HCT116 (cell line): ENCODE measurements around the gene NID2. TPM values are rescaled to one million over a fixed set of nuclear protein-coding genes. Genes with fewer than 3 reads are reported as not detected.

Experiments
- ATAC-seq: fragments of 200-7000 bp; cut with Tn5 transposase; 2 replicates; pipeline ENCODE4 v1.9.1; 2020; ENCODE audit warnings: mild to moderate bottlenecking, moderate library complexity
- BruUV-seq: library from RNA; stranded (reverse); fragments of 400-500 nt; replicated peaks from 2 replicates; lab custom pipeline; 2021; lab: Mats Ljungman, UMichigan
- CTCF ChIA-PET: fragments of 300-600 bp; sonication (Branson Sonifier 250); formaldehyde crosslinking; loops from one replicate; lab custom pipeline; 2021; ENCODE audit warnings: antibody characterized with exemption; lab: Charles Lee
- POLR2A ChIA-PET: fragments of 300-600, 350-600 bp; sonication (Branson Sonifier 250); formaldehyde crosslinking; loops from one replicate; lab custom pipeline; 2021; ENCODE audit warnings: antibody characterized with exemption; lab: Charles Lee
- RAD21 ChIA-PET, 2 experiments: fragments of 300-600 bp; sonication (Branson Sonifier 250); formaldehyde crosslinking; loops; one replicate each; lab custom pipeline; 2023; ENCODE audit warnings: low total read pairs in 2 of 2; ENCODE audit not compliant: uncharacterized antibody in 2 of 2, unreplicated experiment in 2 of 2, low non-redundant PET in 1 of 2; lab: Charles Lee
- DNase-seq: peaks from one replicate; pipeline ENCODE4 v3.0.0-alpha.2; 2010; ENCODE audit warnings: low read depth, low spot score
- H2AFZ ChIP-seq: fragments of 200-600 bp; shearing (Covaris generic), sonication (generic); 2 replicates; pipeline ENCODE4 v1.6.1; 2017; ENCODE audit warnings: low read depth, mixed run types, mixed read lengths, antibody characterized with exemption, low read length; ENCODE audit not compliant: poor library complexity, severe bottlenecking
- H3K27ac ChIP-seq: 2 replicates; pipeline ENCODE4 v1.5.1; 2012; ENCODE audit warnings: low read depth, low read length
- H3K27me3 ChIP-seq: fragments of 200-600 bp; sonication (generic); 2 replicates; pipeline ENCODE4 v1.6.1; 2016; ENCODE audit warnings: mixed run types, low read length, mixed read lengths; ENCODE audit not compliant: insufficient read depth
- H3K36me3 ChIP-seq, 2 experiments: fragments of 200-500 bp in 1 of 2; fragments of 200-600 bp in 1 of 2; sonication (Bioruptor generic) in 1 of 2; sonication (generic) in 1 of 2; 2 replicates each; pipeline versions ENCODE4 v1.5.1 to v1.6.1; 2014 to 2016; ENCODE audit warnings: low read length in 2 of 2, inconsistent platforms in 1 of 2, mixed read lengths in 1 of 2, mixed run types in 1 of 2; ENCODE audit not compliant: insufficient read depth in 2 of 2, control insufficient read depth in 1 of 2
- H3K4me1 ChIP-seq, 2 experiments: fragments of 200-600 bp in 1 of 2; sonication (generic) in 1 of 2; 2 replicates each; pipeline versions ENCODE4 v1.5.1 to v1.6.1; 2012 to 2017; ENCODE audit warnings: low read length in 2 of 2, inconsistent platforms in 1 of 2, mild to moderate bottlenecking in 1 of 2, mixed read lengths in 1 of 2, mixed run types in 1 of 2, moderate library complexity in 1 of 2; ENCODE audit not compliant: insufficient read depth in 2 of 2, control insufficient read depth in 1 of 2
- H3K4me2 ChIP-seq: fragments of 200-600 bp; sonication (generic); 2 replicates; pipeline ENCODE4 v1.6.1; 2017; ENCODE audit warnings: mixed run types, low read length, mixed read lengths
- H3K4me3 ChIP-seq, 2 experiments: fragments of 200-600 bp in 1 of 2; sonication (generic) in 1 of 2; replicated peaks in 1 of 2; 2 replicates each; pipeline ENCODE4 v1.5.1; 2011 to 2016; ENCODE audit warnings: low read length in 2 of 2, control low read depth in 1 of 2, low read depth in 1 of 2, mild to moderate bottlenecking in 1 of 2, mixed read lengths in 1 of 2, mixed run types in 1 of 2
- H3K79me2 ChIP-seq: fragments of 200-600 bp; sonication (generic); 2 replicates; pipeline ENCODE4 v1.6.1; 2017; ENCODE audit warnings: mild to moderate bottlenecking, mixed run types, low read length, moderate library complexity, mixed read lengths; ENCODE audit not compliant: insufficient read depth
- H3K9ac ChIP-seq: fragments of 200-600 bp; sonication (generic); 2 replicates; pipeline ENCODE4 v1.6.1; 2016; ENCODE audit warnings: low read length, mixed read lengths
- H3K9me2 ChIP-seq: fragments of 200-600 bp; sonication (generic), shearing (Covaris generic); 2 replicates; pipeline ENCODE4 v1.6.1; 2017; ENCODE audit warnings: mixed run types, mild to moderate bottlenecking, moderate library complexity; ENCODE audit not compliant: insufficient read depth
- H3K9me3 ChIP-seq, 2 experiments: fragments of 200-500 bp in 1 of 2; fragments of 200-600 bp in 1 of 2; sonication (Bioruptor generic) in 1 of 2; sonication (generic) in 1 of 2; 2 replicates each; pipeline ENCODE4 v1.6.1; 2014 to 2017; ENCODE audit warnings: low read length in 2 of 2, mixed read lengths in 2 of 2, inconsistent platforms in 1 of 2, low read depth in 1 of 2, mild to moderate bottlenecking in 1 of 2, mixed run types in 1 of 2, moderate library complexity in 1 of 2; ENCODE audit not compliant: control insufficient read depth in 1 of 2, insufficient read depth in 1 of 2
- H4K20me1 ChIP-seq: fragments of 200-600 bp; sonication (generic), shearing (Covaris generic); 2 replicates; pipeline ENCODE4 v1.6.1; 2017; ENCODE audit warnings: mixed run types, mild to moderate bottlenecking, moderate library complexity; ENCODE audit not compliant: insufficient read depth
- ATF3 ChIP-seq: IDR thresholded peaks from 2 replicates; pipeline ENCODE4 v1.6.1; 2012
- ELF1 ChIP-seq: IDR thresholded peaks from 2 replicates; pipeline ENCODE4 v1.6.1; 2012; ENCODE audit warnings: low read depth, borderline replicate concordance
- EZH2phosphoT487 ChIP-seq: fragments of 200-600 bp; IDR thresholded peaks from 2 replicates; pipeline ENCODE4 v1.6.1; 2018; ENCODE audit warnings: antibody characterized with exemption, borderline replicate concordance
- SRF ChIP-seq: IDR thresholded peaks from 2 replicates; pipeline ENCODE4 v1.6.1; 2012; ENCODE audit warnings: low read depth
- intact Hi-C: fragments of 100-400 bp; cut with micrococcal nuclease; formaldehyde crosslinking; loops from 2 replicates; pipeline ENCODE4 v1.10.0; 2022
- total RNA-seq: library from RNA; stranded (reverse); gene quantifications from one replicate; pipeline ENCODE4 v1.2.1, GENCODE V29; 2021; ENCODE audit not compliant: unreplicated experiment
- TF ChIP-seq, protein P1 (sequence below), 3 experiments: fragments of 200-600 bp in 1 of 3; sonication (generic) in 1 of 3; IDR thresholded peaks in 2 of 3; conservative IDR thresholded peaks in 1 of 3; 2 replicates each; pipeline ENCODE4 v1.5.1; 2012 to 2017; ENCODE audit warnings: low read depth in 2 of 3, low read length in 2 of 3, antibody characterized with exemption in 1 of 3, borderline replicate concordance in 1 of 3, control low read depth in 1 of 3, mild to moderate bottlenecking in 1 of 3, mixed read lengths in 1 of 3, mixed run types in 1 of 3, moderate library complexity in 1 of 3; ENCODE audit not compliant: insufficient read depth in 1 of 3

The NID2 gene
- total RNA-seq, 1 experiment from 2014 or later = 0.84 TPM

DNA sequence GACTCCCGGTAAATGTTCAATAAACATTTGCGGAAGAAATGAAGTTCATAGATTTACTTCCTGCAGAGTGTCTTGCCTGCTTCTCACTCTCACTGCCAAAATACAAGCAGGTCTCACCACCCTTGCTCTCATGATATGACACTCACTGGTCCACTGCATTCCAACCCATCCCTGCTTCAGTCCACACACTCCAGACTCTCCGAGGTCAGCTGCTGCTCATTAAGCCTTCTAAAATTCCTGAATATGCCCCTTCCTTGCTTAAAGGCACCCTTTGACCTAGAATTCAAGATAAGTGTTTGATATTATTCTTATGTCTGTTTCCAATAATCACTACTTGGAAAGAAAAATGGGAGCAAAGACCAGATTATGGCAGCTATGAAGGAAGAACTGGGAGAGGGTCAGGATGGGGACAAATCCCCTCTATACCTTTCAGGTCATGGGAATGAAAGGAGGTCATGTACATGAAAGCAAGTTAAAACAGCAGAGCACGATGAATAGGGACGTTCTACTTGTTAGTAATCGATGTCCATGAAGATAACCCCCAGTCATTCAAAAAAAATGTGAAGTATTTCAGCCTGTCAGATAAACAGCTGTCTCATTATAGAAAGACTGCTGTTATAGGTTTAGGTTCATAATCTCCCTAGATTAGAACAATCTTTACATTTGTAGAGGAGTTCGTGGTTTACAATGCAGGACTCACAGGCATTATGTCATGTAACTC is 10.5 kb upstream of the NID2 start:
- H3K9ac ChIP-seq = no peak overlapping the region
- DNase-seq = no peak
- H3K4me1 ChIP-seq = peaks cover 0 to 19% of the 10 kb centered on the region in 2 experiments; a peak in 1 of 4 replicates
- H3K27ac ChIP-seq = no peak overlapping the region
- no peak overlapping the region for H3K4me2 ChIP-seq
- POLR2A ChIA-PET = no interaction called here
- H4K20me1 ChIP-seq = no peaks in the 10 kb centered on the region
- no TSS peak for BruUV-seq
- ATAC-seq = no peak
- intact Hi-C loops = no loop called here
- H2AFZ ChIP-seq = no peak overlapping the region
- no peaks in the 10 kb centered on the region for H3K9me3 ChIP-seq
- 0 out of 2 replicates have a peak, but pooled peaks cover 6% of the 10 kb centered on the region for H3K27me3 ChIP-seq
- RAD21 ChIA-PET = no interaction called here
- H3K79me2 ChIP-seq = no peaks in the 10 kb centered on the region
- H3K4me3 ChIP-seq = no peak overlapping the region
- CTCF ChIA-PET = no interaction called here
- TF ChIP-seq EZH2phosphoT487 = no peak
- TF ChIP-seq, protein P1, sequence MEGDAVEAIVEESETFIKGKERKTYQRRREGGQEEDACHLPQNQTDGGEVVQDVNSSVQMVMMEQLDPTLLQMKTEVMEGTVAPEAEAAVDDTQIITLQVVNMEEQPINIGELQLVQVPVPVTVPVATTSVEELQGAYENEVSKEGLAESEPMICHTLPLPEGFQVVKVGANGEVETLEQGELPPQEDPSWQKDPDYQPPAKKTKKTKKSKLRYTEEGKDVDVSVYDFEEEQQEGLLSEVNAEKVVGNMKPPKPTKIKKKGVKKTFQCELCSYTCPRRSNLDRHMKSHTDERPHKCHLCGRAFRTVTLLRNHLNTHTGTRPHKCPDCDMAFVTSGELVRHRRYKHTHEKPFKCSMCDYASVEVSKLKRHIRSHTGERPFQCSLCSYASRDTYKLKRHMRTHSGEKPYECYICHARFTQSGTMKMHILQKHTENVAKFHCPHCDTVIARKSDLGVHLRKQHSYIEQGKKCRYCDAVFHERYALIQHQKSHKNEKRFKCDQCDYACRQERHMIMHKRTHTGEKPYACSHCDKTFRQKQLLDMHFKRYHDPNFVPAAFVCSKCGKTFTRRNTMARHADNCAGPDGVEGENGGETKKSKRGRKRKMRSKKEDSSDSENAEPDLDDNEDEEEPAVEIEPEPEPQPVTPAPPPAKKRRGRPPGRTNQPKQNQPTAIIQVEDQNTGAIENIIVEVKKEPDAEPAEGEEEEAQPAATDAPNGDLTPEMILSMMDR (IDR thresholded peaks at IDR 0.05 in 2 of 3, conservative IDR thresholded peaks at IDR 0.05 in 1 of 3; ENCODE audit: borderline replicate concordance in 1 of 3, insufficient read depth in 1 of 3, low read depth in 2 of 3, low read length in 2 of 3) = no peak
- TF ChIP-seq, all 23 proteins: peak for 0
- Histone ChIP-seq H3K36me3 (no peaks in the 10 kb centered on the region), H3K9me2 (no peaks in the 10 kb centered on the region)

- Histone ChIP-seq H3K4me3 (no peak overlapping the region), H3K27me3 (0 out of 2 replicates have a peak, but pooled peaks cover 6% of the 10 kb centered on the region), H3K79me2 (no peaks in the 10 kb centered on the region), H3K9me3 (no peaks in the 10 kb centered on the region), H3K4me1 (peaks cover 0 to 19% of the 10 kb centered on the region in 2 experiments; a peak in 1 of 4 replicates), H3K27ac (no peak overlapping the region), H2AFZ (no peak overlapping the region), H4K20me1 (no peaks in the 10 kb centered on the region), H3K36me3 (no peaks in the 10 kb centered on the region), H3K4me2 (no peak overlapping the region), H3K9me2 (no peaks in the 10 kb centered on the region), H3K9ac (no peak overlapping the region)
- no peak for DNase-seq
- TF ChIP-seq ATF3 (no peak), SRF (no peak), ELF1 (no peak)
- TF ChIP-seq, protein P1 (IDR thresholded peaks at IDR 0.05 in 2 of 3, conservative IDR thresholded peaks at IDR 0.05 in 1 of 3; ENCODE audit: borderline replicate concordance in 1 of 3, insufficient read depth in 1 of 3, low read depth in 2 of 3, low read length in 2 of 3) = no peak
- POLR2A ChIA-PET = no interaction called here
- intact Hi-C loops = no loop called here
- RAD21 ChIA-PET = no interaction called here
- CTCF ChIA-PET = no interaction called here
- no peak for ATAC-seq
- no TSS peak for BruUV-seq
Observed at GRCh38 chr14:52078721-52079120, 9.9 kb upstream of the NID2 start.
